Natural killer cell (primary cell): ENCODE measurements around the gene CGNL1. TPM values are rescaled to one million over a fixed set of nuclear protein-coding genes. Genes with fewer than 3 reads are reported as not detected.

Source experiments
- ATAC-seq, 3 donors: fragments of 150-1000 bp in 2 of 3; fragments of 200-7000 bp in 1 of 3; cut with Tn5 transposase; 1 replicate in 1 of 3; 2 replicates in 2 of 3; pipeline ENCODE4 v1.10.0; 2021; ENCODE audit warnings: mild to moderate bottlenecking in 2 of 3, moderate library complexity in 2 of 3
- DNase-seq, 2 donors: peaks; one replicate each; pipeline versions ENCODE4 v3.0.0 to v3.0.0-alpha.2; 2013 to 2021; ENCODE audit warnings: mixed read lengths in 1 of 2
- H3K27ac ChIP-seq: one replicate; pipeline ENCODE4 v1.5.1; 2013; ENCODE audit warnings: mild to moderate bottlenecking, low read length
- H3K27me3 ChIP-seq: one replicate; pipeline ENCODE4 v1.6.1; 2013; ENCODE audit warnings: low read length; ENCODE audit not compliant: control insufficient read depth, insufficient read depth
- H3K36me3 ChIP-seq: one replicate; pipeline ENCODE4 v1.6.1; 2013; ENCODE audit warnings: low read length; ENCODE audit not compliant: control insufficient read depth, insufficient read depth
- H3K4me1 ChIP-seq: one replicate; pipeline ENCODE4 v1.6.1; 2013; ENCODE audit warnings: low read length; ENCODE audit not compliant: control insufficient read depth, insufficient read depth
- H3K4me3 ChIP-seq: one replicate; pipeline ENCODE4 v1.5.1; 2013; ENCODE audit warnings: low read length
- H3K9me3 ChIP-seq: one replicate; pipeline ENCODE4 v1.6.1; 2013; ENCODE audit warnings: low read length; ENCODE audit not compliant: control insufficient read depth, insufficient read depth
- H3K27ac Mint-ChIP-seq, 2 donors: one replicate each; pipeline ENCODE4 v1.8.0; 2022; ENCODE audit warnings: mild to moderate bottlenecking in 2 of 2, mixed read lengths in 2 of 2, moderate library complexity in 1 of 2
- H3K27me3 Mint-ChIP-seq, 2 donors: one replicate each; pipeline ENCODE4 v1.8.0; 2022; ENCODE audit warnings: low read depth in 2 of 2, mixed read lengths in 2 of 2
- H3K36me3 Mint-ChIP-seq: one replicate; pipeline ENCODE4 v1.8.0; 2022; ENCODE audit warnings: mixed read lengths
- H3K4me1 Mint-ChIP-seq, 2 donors: one replicate each; pipeline ENCODE4 v1.8.0; 2022; ENCODE audit warnings: mixed read lengths in 2 of 2
- H3K4me3 Mint-ChIP-seq: one replicate; pipeline ENCODE4 v1.8.0; 2022; ENCODE audit warnings: mild to moderate bottlenecking, moderate library complexity, mixed read lengths
- H3K9me3 Mint-ChIP-seq, 2 donors: one replicate each; pipeline ENCODE4 v1.8.0; 2022; ENCODE audit warnings: mixed read lengths in 2 of 2
- WGBS: methylation state at CpG from one replicate; pipeline ENCODE4 v1.1.7; 2013; ENCODE audit warnings: missing lambda C conversion rate; ENCODE audit not compliant: insufficient coverage; 5-methylcytosine and 5-hydroxymethylcytosine counted together
- intact Hi-C: fragments of 100-400 bp; cut with micrococcal nuclease; formaldehyde crosslinking; loops from one replicate; pipeline ENCODE4 v1.14.2; 2022
- total RNA-seq, 4 donors: library from RNA; stranded (reverse); fragments of 120-200 nt in 1 of 4; gene quantifications; one replicate each; pipeline versions ENCODE4 v1.2.3 to v1.2.4, GENCODE V29; 2013 to 2022
- TF ChIP-seq, protein P1 (sequence below): fragments of 200-600 bp; IDR thresholded peaks from one replicate; pipeline ENCODE4 v1.8.0; 2022; ENCODE audit warnings: antibody characterized with exemption

Gene CGNL1
- total RNA-seq, 3 donors from 2014 or later (not counting 1 experiment from before 2014, with no cell fraction given), result not detected

DNA sequence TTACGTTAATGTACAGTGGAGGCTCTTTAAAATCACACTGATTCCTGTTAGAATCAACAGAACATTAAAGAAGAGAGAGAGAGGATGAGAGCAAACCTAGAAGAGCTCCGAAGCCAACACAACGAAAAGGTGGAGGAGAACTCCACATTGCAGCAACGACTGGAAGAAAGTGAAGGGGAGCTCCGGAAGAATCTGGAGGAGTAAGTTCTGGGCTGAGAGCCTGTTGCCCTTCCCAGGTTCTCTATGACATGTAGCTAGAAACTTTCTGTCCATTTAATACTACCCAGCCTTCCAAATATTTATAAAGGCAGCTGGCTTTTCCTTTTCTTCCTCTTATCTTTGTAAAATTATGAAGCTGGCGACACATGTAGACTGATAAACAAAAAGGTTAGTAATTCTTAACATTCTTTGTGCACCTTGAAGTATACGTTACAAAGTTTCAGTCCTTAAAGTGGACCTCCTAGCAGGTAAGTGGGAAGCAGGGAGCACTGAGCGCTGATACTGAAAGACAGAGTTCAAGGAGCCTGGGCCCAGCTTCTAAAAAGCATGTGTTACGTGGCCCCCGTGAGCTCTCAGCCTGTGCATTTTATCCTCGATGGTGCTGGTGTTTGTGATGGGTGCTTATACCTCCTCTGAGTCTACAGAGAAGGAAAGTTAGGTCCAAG, 75.9 kb downstream of the CGNL1 start:
- H3K27me3 ChIP-seq, result peaks cover 7% of the 10 kb centered on the region

DNA sequence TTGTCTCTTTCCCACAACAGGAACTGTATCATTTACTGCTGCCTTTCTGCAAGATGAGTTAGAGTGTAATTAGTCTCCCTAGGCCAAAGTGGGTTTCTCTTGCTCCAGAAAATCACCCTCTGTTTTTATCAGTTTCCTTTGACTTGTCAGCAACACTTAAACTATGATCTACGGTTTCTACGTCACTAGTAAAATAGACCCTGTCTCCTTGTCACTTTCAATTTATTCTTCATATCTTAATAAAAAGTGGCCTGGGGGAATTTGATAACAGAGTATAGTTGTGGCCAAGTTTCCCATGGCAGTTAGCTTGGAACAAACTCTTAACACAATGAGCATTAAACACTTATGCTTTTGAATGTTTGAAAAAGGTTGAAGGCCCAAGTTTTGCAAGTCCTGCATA, 79.6 kb downstream of the CGNL1 start:
- DNase-seq (no peak), ATAC-seq (no peak)
- Histone ChIP-seq H3K36me3 (no peaks in the 10 kb centered on the region), H3K9me3 (no peaks in the 10 kb centered on the region), H3K4me3 (no peak overlapping the region), H3K27me3 (peaks cover 3% of the 10 kb centered on the region), H3K27ac (no peak overlapping the region), H3K4me1 (no peaks in the 10 kb centered on the region)
- intact Hi-C loops, result no loop called here
- WGBS, result 60% methylated on average over 1 of the region's 2 CpGs
- Mint-ChIP-seq H3K4me1 (no peaks in the 10 kb centered on the region), H3K36me3 (no peaks in the 10 kb centered on the region), H3K4me3 (no peak overlapping the region), H3K9me3 (no peaks in the 10 kb centered on the region), H3K27me3 (peaks cover 4 to 25% of the 10 kb centered on the region in 2 donors), H3K27ac (no peak overlapping the region)
- TF ChIP-seq, protein P1, sequence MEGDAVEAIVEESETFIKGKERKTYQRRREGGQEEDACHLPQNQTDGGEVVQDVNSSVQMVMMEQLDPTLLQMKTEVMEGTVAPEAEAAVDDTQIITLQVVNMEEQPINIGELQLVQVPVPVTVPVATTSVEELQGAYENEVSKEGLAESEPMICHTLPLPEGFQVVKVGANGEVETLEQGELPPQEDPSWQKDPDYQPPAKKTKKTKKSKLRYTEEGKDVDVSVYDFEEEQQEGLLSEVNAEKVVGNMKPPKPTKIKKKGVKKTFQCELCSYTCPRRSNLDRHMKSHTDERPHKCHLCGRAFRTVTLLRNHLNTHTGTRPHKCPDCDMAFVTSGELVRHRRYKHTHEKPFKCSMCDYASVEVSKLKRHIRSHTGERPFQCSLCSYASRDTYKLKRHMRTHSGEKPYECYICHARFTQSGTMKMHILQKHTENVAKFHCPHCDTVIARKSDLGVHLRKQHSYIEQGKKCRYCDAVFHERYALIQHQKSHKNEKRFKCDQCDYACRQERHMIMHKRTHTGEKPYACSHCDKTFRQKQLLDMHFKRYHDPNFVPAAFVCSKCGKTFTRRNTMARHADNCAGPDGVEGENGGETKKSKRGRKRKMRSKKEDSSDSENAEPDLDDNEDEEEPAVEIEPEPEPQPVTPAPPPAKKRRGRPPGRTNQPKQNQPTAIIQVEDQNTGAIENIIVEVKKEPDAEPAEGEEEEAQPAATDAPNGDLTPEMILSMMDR, result no peak

More for the DNA sequence above, 75.9 kb downstream of the CGNL1 start:
- Histone ChIP-seq H3K9me3 (no peaks in the 10 kb centered on the region), H3K27ac (no peak overlapping the region), H3K4me3 (no peak overlapping the region), H3K4me1 (no peaks in the 10 kb centered on the region), H3K36me3 (no peaks in the 10 kb centered on the region)
- DNase-seq (no peak), ATAC-seq (no peak)
- H3K27me3 Mint-ChIP-seq, result peaks cover 16 to 40% of the 10 kb centered on the region in 2 donors
- WGBS, result 93% methylated on average over 10 of the region's 11 CpGs
- H3K27ac Mint-ChIP-seq, result no peak overlapping the region
- H3K4me3 Mint-ChIP-seq, result no peak overlapping the region
- H3K36me3 Mint-ChIP-seq, result no peaks in the 10 kb centered on the region
- no peaks in the 10 kb centered on the region for H3K9me3 Mint-ChIP-seq
- TF ChIP-seq, protein P1, result no peak
- intact Hi-C loops, result no loop called here
- H3K4me1 Mint-ChIP-seq, result no peaks in the 10 kb centered on the region

DNA sequence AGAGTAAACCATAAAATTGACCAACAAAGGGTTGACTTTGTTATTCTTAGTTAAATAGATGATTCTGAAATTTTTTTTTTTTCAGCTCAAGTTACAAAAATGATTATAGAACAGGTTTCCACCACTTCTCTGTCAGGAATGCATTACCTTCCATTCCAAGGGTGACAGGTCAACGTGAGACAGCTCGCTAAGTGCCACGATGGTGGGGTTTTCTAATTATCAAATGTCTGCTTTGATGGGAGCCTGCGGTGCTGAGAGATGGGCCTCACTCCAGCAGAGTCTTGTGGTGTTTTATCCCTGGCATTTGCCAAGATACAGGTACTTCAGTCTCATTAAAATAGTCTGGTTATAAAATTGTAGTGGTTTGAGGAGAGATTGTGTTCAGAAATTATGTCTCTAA, 80.3 kb downstream of the CGNL1 start:
- no peak overlapping the region for H3K4me3 Mint-ChIP-seq
- no peak for DNase-seq
- no peaks in the 10 kb centered on the region for H3K9me3 Mint-ChIP-seq
- H3K4me1 Mint-ChIP-seq, result no peaks in the 10 kb centered on the region
- Histone ChIP-seq H3K27ac (no peak overlapping the region), H3K9me3 (no peaks in the 10 kb centered on the region), H3K27me3 (peaks cover 3% of the 10 kb centered on the region), H3K4me3 (no peak overlapping the region), H3K4me1 (no peaks in the 10 kb centered on the region), H3K36me3 (no peaks in the 10 kb centered on the region)
- H3K27me3 Mint-ChIP-seq, result peaks cover 4 to 21% of the 10 kb centered on the region in 2 donors
- TF ChIP-seq, protein P1, result no peak
- intact Hi-C loops, result no loop called here
- WGBS, result 94% methylated on average over 4 of the region's 4 CpGs
- H3K36me3 Mint-ChIP-seq, result no peaks in the 10 kb centered on the region
- ATAC-seq, result no peak
- no peak overlapping the region for H3K27ac Mint-ChIP-seq

DNA sequence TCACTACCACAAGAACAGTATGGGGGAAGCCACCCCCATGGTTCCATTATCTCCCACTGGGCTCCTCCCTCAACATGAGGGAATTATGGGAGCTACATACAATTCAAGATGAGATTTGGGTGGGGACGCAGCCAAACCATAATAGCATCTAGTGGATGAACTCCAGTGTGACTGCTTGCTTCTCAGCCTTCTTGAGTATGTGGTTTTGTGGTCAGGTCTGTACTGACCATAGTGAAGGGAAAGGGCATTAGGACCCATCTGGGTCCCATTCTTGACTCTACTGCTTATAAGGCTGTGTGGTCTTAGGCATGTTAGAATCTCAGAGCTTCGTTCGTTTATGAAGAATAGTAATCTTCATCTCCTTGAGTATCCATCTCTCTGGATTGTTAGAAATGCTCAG, 81.4 kb downstream of the CGNL1 start:
- H3K27me3 Mint-ChIP-seq, result peaks cover 0 to 9% of the 10 kb centered on the region in 2 donors
- Histone ChIP-seq H3K4me3 (no peak overlapping the region), H3K27ac (no peak overlapping the region), H3K9me3 (no peaks in the 10 kb centered on the region), H3K4me1 (no peaks in the 10 kb centered on the region), H3K27me3 (no peaks in the 10 kb centered on the region), H3K36me3 (no peaks in the 10 kb centered on the region)
- intact Hi-C loops, result no loop called here
- H3K27ac Mint-ChIP-seq, result no peak overlapping the region
- DNase-seq, result no peak
- H3K4me1 Mint-ChIP-seq, result no peaks in the 10 kb centered on the region
- H3K9me3 Mint-ChIP-seq, result no peaks in the 10 kb centered on the region
- TF ChIP-seq, protein P1, result no peak
- no peak for ATAC-seq
- H3K4me3 Mint-ChIP-seq, result no peak overlapping the region
- no peaks in the 10 kb centered on the region for H3K36me3 Mint-ChIP-seq
- 80% methylated on average over 3 of the region's 3 CpGs for WGBS
